Activated T-cell treated with anti-CD3 and anti-CD28 coated beads for 4 hours (primary cell): ENCODE results near the gene MEG3.

ENCODE experiments used
- DNase-seq: peaks from one replicate; pipeline ENCODE4 v3.0.0-alpha.2; 2020

MEG3 gene

DNA sequence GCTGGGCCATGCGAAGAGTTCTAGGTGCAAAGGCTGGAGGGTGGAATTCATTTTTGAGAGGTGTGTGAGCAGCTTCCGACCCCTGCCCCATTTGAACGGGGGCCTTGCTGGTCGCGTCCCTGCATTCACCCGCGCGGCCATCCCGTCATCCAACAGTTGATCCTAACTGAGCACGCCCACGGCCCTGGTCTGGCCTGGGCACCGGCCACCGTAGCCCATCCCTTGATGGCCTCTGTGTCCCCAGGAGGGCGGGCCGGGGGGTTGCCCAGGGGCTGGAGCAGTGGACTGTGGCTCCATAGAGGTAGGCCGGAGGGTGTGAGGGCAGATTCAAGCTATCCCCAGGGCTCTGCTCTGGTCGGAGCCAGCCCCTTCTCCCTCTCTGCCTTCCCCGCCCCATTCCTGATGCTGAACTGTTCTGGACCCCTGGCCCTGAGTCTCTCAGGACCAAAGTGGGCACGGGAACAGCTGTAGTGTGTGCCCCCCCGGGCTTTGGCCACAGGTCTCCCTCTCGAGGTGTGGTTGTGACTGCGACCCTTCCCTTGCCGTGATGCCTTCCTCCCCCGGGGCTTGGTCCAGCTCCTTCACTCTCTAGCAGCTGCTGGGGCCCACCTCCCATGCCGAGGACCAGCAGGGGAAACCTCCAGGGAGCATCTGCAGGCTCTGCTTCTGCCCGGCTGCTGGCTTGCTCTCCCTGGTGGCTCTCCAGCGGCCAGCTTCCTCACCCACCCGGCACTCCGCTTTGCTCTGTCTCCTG is 9.1 kb downstream of the MEG3 start:
- DNase-seq: no peak

- DNase-seq: no peak
Measured at GRCh38 chr14:100835548-100836310, 9.8 kb downstream of the MEG3 start.

DNA sequence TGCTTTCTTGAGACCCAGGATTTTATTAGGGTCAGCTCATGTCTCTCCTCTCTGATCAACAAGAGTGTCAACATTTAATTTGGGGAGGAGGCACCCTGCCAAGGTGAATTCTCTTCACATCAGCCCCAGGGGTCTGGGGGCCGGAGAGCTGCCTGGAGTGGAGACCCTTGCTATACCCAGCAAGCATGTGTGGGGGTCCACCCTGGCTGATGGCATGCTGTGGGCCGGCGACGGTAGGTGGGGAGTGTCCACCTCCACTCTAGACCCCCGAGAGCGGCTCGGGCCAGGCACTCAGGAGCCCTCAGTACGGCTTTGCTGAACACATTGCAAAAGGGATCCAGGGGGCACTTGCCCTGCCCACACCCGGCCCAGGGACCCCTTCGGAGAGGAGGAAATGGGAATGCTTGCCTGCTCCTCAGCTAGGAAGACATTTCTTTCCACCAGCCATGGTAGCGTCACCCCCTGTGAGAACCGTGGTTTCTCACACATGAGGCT is 10.4 kb downstream of the MEG3 start:
- DNase-seq: no peak

- no peak for DNase-seq
Measured at GRCh38 chr14:100836941-100837804, 11.3 kb downstream of the MEG3 start.

GRCh38 chr14:100837805-100838350 is 12.0 kb downstream of the MEG3 start:
- no peak for DNase-seq

GRCh38 chr14:100838493-100839314 is 12.8 kb downstream of the MEG3 start:
- DNase-seq: no peak

DNA sequence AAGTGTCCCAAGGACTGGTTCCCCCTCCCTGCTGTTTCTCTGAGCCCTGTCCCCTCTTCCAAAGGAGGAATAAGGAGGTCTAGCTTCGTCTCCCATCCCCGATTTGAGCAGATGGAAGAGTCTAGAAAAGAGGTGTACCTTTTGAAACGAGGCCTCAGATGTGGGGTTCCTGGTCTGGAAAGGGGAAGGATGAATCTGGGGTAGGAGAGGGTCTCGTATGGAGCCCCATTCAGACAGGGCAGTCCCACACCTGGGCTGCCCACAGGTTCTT is 13.3 kb downstream of the MEG3 start:
- DNase-seq: no peak

GRCh38 chr14:100839681-100840111 is 13.8 kb downstream of the MEG3 start:
- no peak for DNase-seq

GRCh38 chr14:100840286-100841065 is 14.6 kb downstream of the MEG3 start:
- DNase-seq: no peak

- DNase-seq: no peak
Measured at GRCh38 chr14:100841066-100841760, 15.3 kb downstream of the MEG3 start.

GRCh38 chr14:100841761-100842403 is 16.0 kb downstream of the MEG3 start:
- DNase-seq: no peak

- no peak for DNase-seq
Measured at GRCh38 chr14:100842799-100843198, 16.9 kb downstream of the MEG3 start.

DNA sequence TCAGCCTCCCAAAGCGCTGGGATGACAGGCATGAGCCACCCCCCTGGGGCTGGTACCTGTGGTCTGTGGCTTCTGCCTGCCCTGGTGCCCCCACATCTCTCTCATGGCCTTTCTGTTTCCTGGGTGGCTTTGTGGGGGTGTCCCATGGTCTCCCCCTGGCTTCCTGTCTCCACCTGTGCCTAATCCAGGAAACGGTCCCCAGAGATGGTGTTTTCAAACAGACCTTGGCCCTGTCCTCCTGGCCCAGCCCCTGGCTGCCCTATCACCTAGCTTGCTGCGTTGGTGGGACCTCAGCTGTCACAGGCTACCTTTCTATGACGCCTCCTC is 18.1 kb downstream of the MEG3 start:
- no peak for DNase-seq

GRCh38 chr14:100844421-100844820 is 18.5 kb downstream of the MEG3 start:
- no peak for DNase-seq

GRCh38 chr14:100844846-100845245 is 18.9 kb downstream of the MEG3 start:
- DNase-seq: no peak

- DNase-seq: no peak
Measured at GRCh38 chr14:100845341-100845740, 19.4 kb downstream of the MEG3 start.

DNA sequence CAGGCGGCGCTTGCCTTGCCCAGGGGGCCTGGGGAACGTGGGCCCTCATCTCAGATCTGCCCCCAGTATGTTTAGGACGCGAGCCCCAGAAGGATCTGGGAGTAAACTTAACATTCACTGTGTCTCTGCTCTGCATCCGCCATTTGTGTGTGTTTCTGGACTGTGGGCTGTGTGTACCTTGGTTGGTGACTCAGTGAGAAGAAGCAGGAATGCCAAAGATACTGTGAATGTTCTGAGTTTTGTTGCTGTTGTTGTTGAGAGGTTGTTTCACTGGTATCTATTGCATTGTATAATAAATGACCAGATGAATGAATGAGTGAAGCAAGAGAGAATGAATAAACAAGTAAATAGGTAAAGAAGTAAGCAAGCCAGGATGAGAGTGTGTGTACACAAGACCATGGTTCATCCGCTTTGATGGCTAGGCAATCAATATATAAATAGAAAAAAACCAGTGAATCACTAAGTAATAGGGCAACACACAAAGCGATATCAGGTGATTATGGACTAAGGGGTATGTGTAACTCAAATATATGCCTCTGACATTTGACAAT is 20.5 kb downstream of the MEG3 start:
- DNase-seq: no peak

DNA sequence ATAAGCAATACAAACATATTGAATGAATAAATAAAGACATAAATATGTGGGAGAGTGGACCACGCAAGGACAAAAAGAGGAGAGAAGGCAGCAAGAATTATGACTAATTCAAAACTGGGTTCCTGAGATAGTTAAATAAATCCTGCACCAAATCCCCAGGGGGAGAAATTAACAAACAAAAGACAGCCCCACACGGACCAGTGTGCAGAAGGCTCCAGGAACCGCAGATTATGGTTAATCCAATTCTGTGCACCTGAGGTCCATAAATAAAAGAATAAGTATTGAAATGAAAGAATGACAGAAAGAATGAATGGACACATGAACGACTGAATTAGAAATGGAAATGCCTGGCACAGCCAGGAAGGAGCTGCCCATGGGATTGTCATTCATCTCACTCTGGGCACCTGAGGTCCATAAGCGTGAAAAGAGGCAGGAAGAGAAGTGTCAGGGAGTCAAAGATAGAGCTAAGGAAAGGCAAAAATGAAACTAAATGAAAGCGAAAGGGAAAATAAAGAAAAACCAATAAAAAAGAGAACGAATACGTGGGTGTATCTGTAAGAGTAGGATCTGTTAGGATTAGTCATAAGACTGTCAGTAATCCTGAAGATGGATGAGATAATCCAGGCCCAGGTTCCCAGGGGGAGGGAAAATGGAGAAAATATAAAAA is 23.3 kb downstream of the MEG3 start:
- no peak for DNase-seq

GRCh38 chr14:100850841-100851585 is 25.1 kb downstream of the MEG3 start:
- DNase-seq: peak; percentile 70
